GM21367 (cell line): ENCODE results near the gene ZNF780A.
"Not testable (repeated sequence)": the region's sequence is repeated elsewhere in the genome, so short reads cannot be mapped to it uniquely, and the experiment has no call there.

Experiments
- ATAC-seq: cut with Tn5 transposase; IDR thresholded peaks from one replicate; pipeline ENCODE4 v1.9.1; 2021; ENCODE audit not compliant: unreplicated experiment

The ZNF780A gene

DNA sequence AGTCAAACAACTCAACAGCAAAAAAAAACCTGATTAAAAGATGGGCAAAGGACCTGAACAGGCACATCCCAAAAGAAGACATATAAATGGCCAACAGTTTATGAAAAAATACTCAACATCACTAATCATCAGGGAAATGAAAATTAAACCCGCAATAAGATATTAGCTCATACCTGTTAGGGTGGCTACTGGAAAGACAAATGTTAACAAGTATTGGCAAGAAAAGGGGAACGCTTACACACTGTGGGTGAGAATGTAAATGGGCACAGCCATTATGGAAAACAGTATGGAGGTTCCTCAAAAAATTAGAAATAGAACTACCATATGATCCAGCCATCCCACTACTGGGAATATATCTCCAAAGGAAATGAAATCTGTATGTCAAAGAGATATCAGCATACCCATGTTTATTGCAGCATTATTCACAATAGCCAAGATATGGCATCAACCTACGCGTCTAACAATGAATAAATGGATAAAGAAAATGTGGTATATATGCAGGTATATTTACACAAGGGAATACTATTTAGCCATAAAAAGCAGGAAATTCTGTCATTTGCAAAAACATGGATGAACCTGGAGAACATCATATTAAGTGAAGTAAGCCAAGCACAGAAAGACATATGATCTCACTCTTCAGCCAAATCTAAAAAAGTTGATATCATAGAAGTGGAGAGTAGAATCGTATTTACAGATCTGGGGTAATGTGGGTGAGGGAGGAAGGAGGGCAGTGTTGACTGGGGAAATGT lies 2.3 kb downstream of the ZNF780A start:
- ATAC-seq, result no peak

DNA sequence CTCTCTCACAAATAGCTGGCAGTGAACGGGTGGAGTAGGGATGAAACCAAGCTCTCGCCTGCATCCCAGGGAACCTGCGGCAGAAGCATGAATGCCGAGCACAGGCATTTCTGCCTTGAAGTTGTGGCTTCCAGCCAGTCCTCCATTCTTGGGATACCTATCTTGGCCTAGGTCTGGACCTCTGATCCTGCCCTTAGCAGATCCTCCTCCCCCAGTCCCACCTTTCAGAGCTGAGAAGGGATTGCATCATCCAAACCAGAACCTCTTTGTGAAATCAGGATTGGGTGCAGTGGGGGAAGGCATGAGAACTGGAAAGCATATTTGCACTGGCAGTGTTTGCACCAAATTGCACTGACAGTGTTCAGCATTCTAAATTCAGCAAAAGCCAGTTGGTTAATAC lies 5.8 kb downstream of the ZNF780A start:
- no peak for ATAC-seq

DNA sequence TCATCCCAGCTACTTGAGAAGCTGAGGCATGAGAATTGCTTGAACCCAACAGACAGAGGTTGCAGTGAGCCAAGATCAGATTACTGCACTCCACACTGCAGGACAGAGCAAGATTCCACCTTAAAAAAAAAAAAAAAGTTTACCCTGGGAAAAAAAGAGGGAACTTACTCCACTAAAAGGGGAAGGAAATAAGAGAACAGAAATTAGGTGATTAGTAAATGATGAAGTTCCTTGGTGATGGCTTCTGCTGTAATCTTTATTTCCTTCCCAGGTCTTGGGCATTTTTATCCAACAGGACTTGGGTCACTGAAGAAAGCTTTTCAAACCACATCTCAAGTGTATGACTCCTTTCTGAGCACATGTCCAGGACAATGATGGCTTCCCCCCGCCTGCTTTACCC lies 9.3 kb downstream of the ZNF780A start:
- ATAC-seq, result no peak

DNA sequence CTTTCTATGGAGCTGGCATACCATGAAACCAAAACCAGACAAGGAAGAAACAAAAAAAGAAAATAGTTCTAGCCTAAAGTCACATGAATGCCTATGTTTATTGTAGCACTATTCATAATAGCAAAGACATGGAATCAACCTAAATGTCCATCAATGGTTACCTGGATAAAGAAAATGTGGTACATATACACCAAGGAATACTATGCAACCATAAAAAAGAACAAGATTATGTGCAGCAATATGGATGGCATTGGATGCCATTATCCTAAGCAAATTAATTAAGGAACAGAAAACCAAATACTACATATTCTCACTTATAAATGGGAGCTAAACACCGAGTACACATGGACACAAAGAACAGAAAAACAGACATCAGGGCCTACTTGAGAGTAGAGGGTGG lies 10.5 kb downstream of the ZNF780A start:
- no peak for ATAC-seq

DNA sequence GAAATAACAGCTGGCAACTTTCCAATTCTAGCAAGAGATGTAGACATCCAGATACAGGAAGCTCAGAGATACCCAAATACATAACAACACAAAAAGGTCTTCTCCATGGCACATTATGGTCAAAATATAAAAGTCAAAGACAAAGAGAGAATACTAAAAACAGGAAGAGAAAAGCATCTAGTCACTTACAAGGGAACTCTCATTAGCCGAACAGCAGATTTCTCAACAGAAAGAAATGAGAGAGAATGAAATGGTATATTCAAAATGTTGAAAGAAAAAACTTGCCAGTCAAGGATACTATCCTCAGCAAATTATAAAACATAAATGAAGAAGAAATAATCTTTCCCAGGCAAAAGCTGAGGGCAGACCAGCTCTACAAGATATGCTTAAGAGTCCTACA lies 12.4 kb downstream of the ZNF780A start:
- ATAC-seq, result no peak

DNA sequence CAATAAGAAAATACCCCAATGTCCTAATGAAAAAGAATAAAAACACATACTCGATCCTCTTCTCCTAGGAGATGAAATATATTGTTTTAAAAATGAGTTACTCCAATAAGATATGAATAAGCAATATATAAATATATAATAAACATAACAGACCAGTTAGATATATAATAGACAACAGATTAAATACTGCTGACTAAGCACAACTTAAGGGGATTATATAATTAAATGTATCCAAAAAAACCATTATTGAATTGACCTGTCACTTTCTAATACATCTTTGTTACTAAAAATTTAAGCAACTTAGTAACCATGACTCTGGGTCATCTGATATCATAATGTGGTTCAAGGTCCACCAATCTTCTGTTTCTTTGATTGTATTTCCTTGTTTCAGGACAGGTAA lies 20.7 kb downstream of the ZNF780A start:
- no peak for ATAC-seq

DNA sequence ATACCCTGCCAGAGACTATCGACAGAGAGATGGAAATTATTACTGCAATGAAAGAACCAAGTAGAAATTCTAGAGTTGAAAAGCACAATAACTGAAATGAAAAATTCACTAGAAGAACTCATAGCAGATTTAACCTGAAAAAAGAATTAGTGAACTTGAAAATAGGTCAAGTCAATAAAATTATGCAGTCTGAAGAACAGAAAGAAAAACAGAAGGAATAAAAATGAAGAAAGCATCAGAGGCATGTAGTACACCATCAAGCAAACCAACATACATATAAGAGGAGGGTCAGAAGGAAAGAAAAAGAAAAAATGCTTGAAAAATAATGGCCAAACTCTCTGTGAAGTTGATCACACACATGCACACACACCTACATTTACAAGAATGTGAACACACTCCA lies 31.1 kb downstream of the ZNF780A start:
- ATAC-seq, result no peak

DNA sequence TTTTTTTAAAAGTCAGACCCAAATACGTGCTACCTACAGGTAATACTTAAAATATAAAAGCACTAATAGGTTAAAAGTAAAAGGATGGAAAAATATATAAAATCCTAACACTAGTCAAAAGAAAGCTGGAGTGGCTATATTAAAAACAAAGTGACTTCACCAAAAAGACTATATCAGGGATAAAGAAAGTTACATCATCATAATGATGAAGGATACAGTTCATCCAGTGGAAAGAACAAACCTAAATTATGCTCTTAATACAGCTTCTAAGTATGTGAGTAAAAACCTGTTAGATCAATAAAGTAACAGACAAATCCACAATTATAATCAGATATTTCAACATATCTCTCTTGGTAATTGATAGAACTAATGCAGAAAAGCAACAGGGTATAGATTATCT lies 33.6 kb downstream of the ZNF780A start:
- ATAC-seq, result no peak

DNA sequence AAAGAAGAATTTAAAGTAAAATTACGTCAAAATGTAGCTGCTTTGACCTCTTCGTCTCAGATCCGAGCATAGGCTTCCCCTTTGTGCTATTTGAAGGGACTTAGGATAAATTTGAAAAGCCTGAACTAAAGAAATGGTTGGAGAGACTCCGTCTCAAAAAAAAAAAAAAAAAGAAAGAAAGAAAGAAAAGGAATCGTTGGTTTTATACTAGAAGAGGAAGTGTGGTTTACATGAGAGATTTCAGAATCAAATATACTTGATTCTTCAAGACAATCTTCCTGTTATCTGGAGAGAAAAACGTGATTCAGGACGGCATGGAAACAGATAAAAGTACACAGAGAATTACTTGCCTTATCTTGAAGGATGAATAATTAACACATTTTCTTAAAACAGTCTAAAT lies 34.2 kb downstream of the ZNF780A start:
- ATAC-seq, result no peak

DNA sequence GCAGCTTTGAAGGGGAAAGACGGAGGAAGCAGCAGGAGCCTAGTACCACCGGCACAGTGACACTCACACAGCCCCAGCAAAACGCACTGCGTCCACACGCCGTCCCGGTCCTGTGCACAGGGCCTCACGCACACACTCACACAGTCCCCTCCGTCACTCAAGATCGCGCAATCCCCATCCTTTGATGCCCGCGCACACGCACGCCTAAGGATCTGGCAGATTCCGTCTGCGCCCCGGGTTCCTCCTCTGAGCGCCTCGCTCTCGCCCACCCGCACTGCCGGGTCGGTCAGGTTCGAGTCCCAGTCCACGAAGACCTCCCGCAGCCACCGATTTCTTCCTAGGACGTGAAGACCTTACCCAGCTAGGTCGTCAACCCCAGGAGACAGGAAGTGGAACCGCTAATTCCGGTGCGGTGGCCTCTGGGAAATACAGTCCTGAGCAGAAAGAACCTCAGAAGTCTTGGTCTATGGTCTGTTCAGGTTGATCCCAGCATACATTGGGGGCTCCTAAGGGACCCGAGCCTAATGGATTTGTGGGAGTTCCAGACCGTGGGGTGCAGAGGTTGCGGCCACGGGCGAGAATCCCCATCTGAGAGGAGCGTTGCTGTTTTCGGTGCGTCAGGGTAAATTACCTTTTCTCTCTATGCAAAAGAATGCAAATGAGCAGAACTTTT lies 34.8 kb downstream of the ZNF780A start, which contains the start of gene ZNF780B:
Gene ZNF780B, minus strand, starts transcription at position 400 of the 673 bp plus-strand sequence. CDS start 5,899 bp downstream, outside the sequence.
- ATAC-seq, result peak; percentile 81

DNA sequence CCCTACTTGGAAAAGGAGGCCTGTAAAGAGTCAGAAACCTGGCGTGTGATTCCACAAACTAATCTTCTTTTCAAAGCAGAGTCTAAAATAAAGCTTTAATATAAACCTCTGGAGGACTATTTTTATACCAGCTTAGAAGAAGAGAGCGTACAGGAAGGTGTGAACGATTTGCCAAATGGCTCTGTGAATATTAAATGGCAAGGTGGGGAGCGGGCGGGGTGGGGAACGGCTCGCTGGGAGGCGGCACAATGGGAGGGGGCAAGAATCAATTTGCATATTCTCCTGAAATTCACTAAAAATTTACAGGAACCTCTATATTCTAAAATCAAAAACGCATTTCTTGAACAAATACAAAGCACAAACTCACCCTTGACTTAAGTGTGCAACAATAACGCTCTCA lies 35.7 kb downstream of the ZNF780A start:
- ATAC-seq, result no peak

DNA sequence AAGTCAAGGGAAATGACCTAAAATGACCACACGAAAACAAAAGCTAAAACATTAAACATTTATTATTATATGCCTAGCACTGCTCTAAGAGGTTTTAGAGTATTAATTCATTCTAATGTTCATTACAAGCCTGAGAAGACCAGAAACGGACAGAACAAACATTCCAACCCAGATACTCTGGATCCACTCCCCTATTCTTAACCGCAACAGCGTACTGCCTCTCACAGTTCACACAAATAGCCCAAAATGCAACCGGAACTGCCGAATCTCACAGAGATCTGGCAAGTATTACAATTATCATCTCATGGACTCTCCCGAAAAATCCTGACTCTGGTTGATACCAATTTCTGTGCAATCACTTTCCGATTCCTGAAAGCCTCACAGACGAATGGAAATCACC lies 36.1 kb downstream of the ZNF780A start:
- no peak for ATAC-seq

DNA sequence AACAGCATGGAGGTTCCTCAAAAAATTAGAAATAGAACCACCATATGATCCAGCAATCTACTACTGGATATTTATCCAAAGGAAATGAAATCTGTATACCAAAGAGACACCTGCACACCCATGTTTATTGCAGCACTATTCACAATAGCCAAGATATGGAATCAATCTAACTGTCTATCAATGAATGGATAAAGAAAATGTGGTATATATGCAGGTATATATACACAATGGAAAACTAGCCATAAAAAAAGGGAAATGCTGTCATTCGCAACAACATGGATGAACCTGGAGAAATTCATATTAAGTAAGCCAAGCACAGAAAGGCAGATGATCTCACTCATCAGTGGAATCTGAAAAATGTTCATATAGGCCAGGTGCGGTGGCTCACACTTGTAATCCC lies 37.3 kb downstream of the ZNF780A start:
- ATAC-seq, result no peak

DNA sequence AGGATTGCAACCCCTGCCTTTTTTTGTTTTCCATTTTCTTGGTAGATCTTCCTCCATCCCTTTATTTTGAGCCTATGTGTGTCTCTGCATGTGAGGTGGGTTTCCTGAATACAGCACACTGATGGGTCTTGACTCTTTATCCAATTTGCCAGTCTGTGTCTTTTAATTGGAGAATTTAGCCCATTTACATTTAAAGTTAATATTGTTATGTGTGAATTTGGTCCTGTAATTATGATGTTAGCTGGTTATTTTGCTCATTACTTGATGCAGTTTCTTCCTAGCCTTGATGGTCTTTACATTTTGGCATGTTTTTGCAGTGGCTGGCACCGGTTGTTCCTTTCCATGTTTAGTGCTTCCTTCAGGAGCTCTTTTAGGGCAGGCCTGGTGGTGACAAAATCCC lies 49.0 kb downstream of the ZNF780A start:
- ATAC-seq, result not testable (repeated sequence)

DNA sequence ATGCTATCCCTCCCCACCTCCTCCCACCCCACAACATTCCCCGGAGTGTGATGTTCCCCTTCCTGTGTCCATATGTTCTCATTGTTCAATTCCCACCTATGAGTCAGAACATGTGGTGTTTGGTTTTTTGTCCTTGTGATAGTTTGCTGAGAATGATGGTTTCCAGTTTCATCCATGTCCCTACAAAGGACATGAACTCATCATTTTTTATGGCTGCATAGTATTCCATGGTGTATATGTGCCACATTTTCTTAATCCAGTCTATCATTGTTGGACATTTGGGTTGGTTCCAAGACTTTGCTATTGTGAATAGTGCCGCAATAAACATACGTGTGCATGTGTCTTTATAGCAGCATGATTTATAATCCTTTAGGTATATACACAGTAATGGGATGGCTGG lies 52.7 kb downstream of the ZNF780A start:
- not testable (repeated sequence) for ATAC-seq

DNA sequence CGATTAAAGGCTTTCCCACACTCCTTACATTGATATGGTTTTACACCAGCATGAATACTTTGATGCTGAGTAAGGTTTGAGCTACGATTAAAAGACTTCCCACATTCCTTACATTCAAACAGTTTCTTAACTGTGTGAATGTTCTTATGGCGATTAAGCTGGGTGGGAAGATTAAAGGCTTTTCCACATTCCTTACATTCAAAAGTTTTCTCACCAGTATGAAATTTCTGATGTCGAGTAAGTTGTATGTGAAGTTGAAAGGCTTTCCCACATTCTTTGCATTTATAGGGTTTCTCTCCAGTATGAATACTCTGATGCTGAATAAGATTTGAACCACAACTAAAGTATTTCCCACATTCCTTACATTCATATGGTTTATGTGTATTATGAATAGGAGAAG lies 54.7 kb downstream of the ZNF780A start:
- no peak for ATAC-seq

DNA sequence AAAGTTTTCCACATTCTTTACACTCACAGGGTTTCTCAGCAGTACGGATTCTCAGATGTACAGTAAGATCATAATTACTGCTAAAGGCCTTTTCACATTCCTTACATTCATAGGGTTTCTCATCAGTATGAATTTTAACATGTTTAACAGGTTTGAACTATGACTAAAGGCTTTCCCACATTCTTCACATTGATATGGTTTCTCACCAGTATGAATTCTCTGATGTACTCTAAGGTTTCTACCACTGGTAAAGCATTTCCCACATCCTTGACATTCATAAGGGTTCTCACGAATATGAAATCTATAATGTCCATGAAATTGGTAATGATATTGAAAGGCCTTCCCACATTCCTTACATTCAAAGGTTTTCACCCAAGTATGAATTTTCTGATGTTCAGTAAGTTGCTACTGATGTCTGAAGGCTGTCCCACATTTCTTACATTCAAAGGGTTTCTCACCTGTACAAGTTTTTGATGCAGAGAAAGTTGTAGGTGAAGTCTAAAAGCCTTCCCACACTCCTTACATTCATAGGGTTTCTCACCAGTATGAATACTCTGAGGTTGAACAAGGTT lies 56.7 kb downstream of the ZNF780A start:
- ATAC-seq, result no peak

DNA sequence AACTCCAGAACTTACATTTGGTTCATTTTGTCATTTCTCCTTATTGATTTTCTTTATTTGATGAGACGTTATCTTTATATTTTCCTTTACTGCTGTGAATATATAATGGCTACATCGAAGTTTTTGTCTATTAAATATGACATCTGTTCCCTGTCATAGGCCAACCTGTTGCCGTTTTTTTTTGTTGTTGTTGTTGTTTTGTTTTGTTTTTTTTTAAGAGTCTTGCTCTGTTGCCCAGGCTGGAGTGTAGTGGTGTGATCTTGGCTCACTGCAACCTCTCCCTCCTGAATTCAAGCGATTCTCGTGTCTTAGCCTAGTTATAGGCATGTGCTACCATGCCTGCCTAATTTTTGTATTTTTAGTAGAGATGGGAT lies 64.2 kb downstream of the ZNF780A start:
- ATAC-seq, result no peak

DNA sequence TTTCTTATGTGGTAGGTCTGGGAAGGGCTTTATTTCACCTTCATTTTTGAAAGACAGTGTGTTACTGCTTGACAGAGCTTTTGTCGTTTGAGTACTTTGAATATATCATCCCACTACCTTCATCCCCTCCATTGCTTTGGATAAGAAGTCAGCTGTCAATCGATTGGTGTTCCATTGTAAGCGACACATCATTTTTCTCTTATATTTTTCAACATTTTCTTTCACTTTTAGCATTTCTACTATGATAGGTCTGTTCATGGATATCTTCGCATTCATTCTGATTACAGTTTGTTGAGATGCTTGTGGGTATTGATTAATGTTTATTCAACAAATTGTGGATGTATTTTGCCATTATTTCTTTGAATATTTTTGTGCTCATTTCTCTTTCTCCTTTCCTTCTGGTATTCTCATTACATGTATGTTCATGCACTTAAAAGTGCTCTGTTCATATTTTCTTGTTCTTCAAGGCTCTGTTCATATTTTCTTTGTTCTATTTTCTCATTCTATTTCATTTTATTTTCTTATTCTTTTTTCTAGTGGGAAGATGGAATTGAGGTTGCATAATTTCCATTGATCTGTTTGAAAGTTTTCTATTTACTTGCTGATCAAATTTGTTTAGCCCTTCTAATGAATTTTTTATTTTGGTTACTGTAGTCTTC lies 64.7 kb downstream of the ZNF780A start:
- no peak for ATAC-seq

DNA sequence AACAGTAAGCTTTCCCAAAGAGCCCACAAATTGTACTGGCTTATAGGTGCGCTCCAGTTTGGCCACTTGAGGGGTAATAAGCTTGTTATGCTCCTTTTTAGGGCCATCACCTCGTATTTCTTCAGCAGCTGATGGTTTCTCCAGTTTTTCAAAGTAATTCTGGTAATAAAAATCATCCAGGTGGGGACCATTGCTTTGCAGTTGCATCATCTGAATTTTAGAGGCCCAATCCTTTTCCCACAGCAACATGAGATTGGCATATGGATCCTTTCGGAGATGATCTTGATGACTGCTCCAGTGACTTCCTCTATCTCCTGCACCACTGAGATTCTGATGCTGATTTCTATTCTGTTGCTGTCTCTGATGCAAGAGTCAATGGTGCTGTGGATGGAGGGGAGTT lies 66.8 kb downstream of the ZNF780A start:
- no peak for ATAC-seq
